Tibial artery (tissue), 4 donors: ENCODE results near the gene C6orf136.
"Not testable (repeated sequence)": the region's sequence is repeated elsewhere in the genome, so short reads cannot be mapped to it uniquely, and the experiment has no call there.

Source experiments
- DNase-seq, 2 donors: peaks; one replicate each; pipeline ENCODE4 v3.0.0-alpha.2; 2019
- H3K27ac ChIP-seq, 2 donors: fragments of 200-600 bp; sonication (generic) in 1 of 2; 1 replicate in 1 of 2; 2 replicates in 1 of 2; pipeline ENCODE4 v1.5.1; 2018 to 2019; ENCODE audit warnings: mild to moderate bottlenecking in 1 of 2
- H3K27me3 ChIP-seq, 2 donors: fragments of 200-600 bp; sonication (generic) in 1 of 2; one replicate each; pipeline versions ENCODE4 v1.5.1 to v1.6.0; 2016 to 2019
- H3K36me3 ChIP-seq, 3 donors: fragments of 200-600 bp; sonication (generic) in 2 of 3; one replicate each; pipeline ENCODE4 v1.5.1; 2016 to 2019; ENCODE audit warnings: mild to moderate bottlenecking in 2 of 3
- H3K4me1 ChIP-seq, 4 donors: fragments of 200-600 bp; sonication (generic) in 2 of 4; 1 replicate in 3 of 4; 2 replicates in 1 of 4; pipeline ENCODE4 v1.5.1; 2016 to 2019
- H3K4me3 ChIP-seq, 2 donors: fragments of 200-600 bp; sonication (generic) in 1 of 2; 1 replicate in 1 of 2; 2 replicates in 1 of 2; pipeline ENCODE4 v1.5.1; 2018 to 2019; ENCODE audit warnings: mild to moderate bottlenecking in 2 of 2
- H3K9me3 ChIP-seq, 3 donors: fragments of 200-600 bp; sonication (generic) in 1 of 3; one replicate each; pipeline ENCODE4 v1.5.1; 2016 to 2019
- CTCF ChIP-seq, 2 experiments: fragments of 200-600 bp in 1 of 2; fragments of 450-650 bp in 1 of 2; IDR thresholded peaks; one replicate each; pipeline ENCODE4 v1.5.1; 2017 to 2019; ENCODE audit warnings: antibody characterized with exemption in 2 of 2, mild to moderate bottlenecking in 1 of 2, moderate library complexity in 1 of 2
- intact Hi-C: fragments of 100-400 bp; cut with DNase I; formaldehyde crosslinking; loops from one replicate; pipeline ENCODE4 v1.15.0; 2023; ENCODE audit warnings: low total_unique reads

The C6orf136 gene

GRCh38 chr6:30654798-30655742, 8.1 kb downstream of the C6orf136 start:
- Histone ChIP-seq H3K36me3 (peaks cover 86 to 100% (median 93%) of the 10 kb centered on the region in 3 donors), H3K4me3 (no peak overlapping the region), H3K4me1 (no peaks in the 10 kb centered on the region), H3K27me3 (no peaks in the 10 kb centered on the region), H3K9me3 (no peaks in the 10 kb centered on the region), H3K27ac (no peak overlapping the region)
- intact Hi-C loops, result no loop called here
- no peak for DNase-seq
- TF ChIP-seq CTCF (IDR thresholded peaks at IDR 0.05), result no peak

GRCh38 chr6:30655743-30656094, 8.8 kb downstream of the C6orf136 start:
- intact Hi-C loops, result no loop called here
- H3K4me1 ChIP-seq, result no peaks in the 10 kb centered on the region
- no peaks in the 10 kb centered on the region for H3K9me3 ChIP-seq
- H3K36me3 ChIP-seq, result peaks cover 93 to 100% (median 99%) of the 10 kb centered on the region in 3 donors
- no peaks in the 10 kb centered on the region for H3K27me3 ChIP-seq
- no peak for DNase-seq
- no peak overlapping the region for H3K27ac ChIP-seq
- TF ChIP-seq CTCF (IDR thresholded peaks at IDR 0.05), result no peak
- H3K4me3 ChIP-seq, result no peak overlapping the region

- Histone ChIP-seq H3K4me3 (no peak overlapping the region), H3K36me3 (peaks cover 98 to 100% (median 100%) of the 10 kb centered on the region in 3 donors), H3K4me1 (no peaks in the 10 kb centered on the region), H3K9me3 (no peaks in the 10 kb centered on the region), H3K27me3 (no peaks in the 10 kb centered on the region), H3K27ac (no peak overlapping the region)
- no peak for DNase-seq
- intact Hi-C loops, result no loop called here
- TF ChIP-seq CTCF (IDR thresholded peaks at IDR 0.05), result no peak
Observed at GRCh38 chr6:30656513-30656912, 9.6 kb downstream of the C6orf136 start.

GRCh38 chr6:30657454-30657853, 10.5 kb downstream of the C6orf136 start:
- TF ChIP-seq CTCF (IDR thresholded peaks at IDR 0.05), result no peak
- Histone ChIP-seq H3K27me3 (no peaks in the 10 kb centered on the region), H3K4me3 (no peak overlapping the region), H3K27ac (no peak overlapping the region), H3K9me3 (no peaks in the 10 kb centered on the region), H3K36me3 (peaks cover 100% of the 10 kb centered on the region in 3 donors), H3K4me1 (no peaks in the 10 kb centered on the region)
- intact Hi-C loops, result no loop called here
- no peak for DNase-seq

- H3K4me3 ChIP-seq, H3K4me1 ChIP-seq, H3K27ac ChIP-seq, DNase-seq, H3K27me3 ChIP-seq, H3K9me3 ChIP-seq, intact Hi-C loops: not testable (repeated sequence)
- peaks cover 100% of the 10 kb centered on the region in 3 donors for H3K36me3 ChIP-seq
Observed at GRCh38 chr6:30657922-30658321, 11.0 kb downstream of the C6orf136 start.

- no peaks in the 10 kb centered on the region for H3K27me3 ChIP-seq
- TF ChIP-seq CTCF (IDR thresholded peaks at IDR 0.05), result no peak
- no peak for DNase-seq
- no peak overlapping the region for H3K4me3 ChIP-seq
- H3K9me3 ChIP-seq, result no peaks in the 10 kb centered on the region
- no peak overlapping the region for H3K27ac ChIP-seq
- no peaks in the 10 kb centered on the region for H3K4me1 ChIP-seq
- intact Hi-C loops, result no loop called here
- peaks cover 79 to 100% (median 86%) of the 10 kb centered on the region in 3 donors for H3K36me3 ChIP-seq
Observed at GRCh38 chr6:30664994-30665767, 18.2 kb downstream of the C6orf136 start.

- H3K27me3 ChIP-seq, intact Hi-C loops, H3K9me3 ChIP-seq, DNase-seq, H3K4me1 ChIP-seq, H3K4me3 ChIP-seq, H3K27ac ChIP-seq: not testable (repeated sequence)
- H3K36me3 ChIP-seq, result peaks cover 67 to 98% (median 81%) of the 10 kb centered on the region in 3 donors
Observed at GRCh38 chr6:30666300-30666699, 19.4 kb downstream of the C6orf136 start.
